AG04450 (cell line): ENCODE measurements around the gene CLSTN1. TPM values are rescaled to one million over a fixed set of nuclear protein-coding genes. Genes with fewer than 3 reads are reported as not detected.

ENCODE experiments used
- CTCF ChIA-PET: fragments of 300-600, 350-600 bp; formaldehyde crosslinking; extraction: SDS; loops from one replicate; lab custom pipeline; 2022; ENCODE audit warnings: antibody characterized with exemption, inconsistent platforms; lab: Charles Lee
- POLR2A ChIA-PET: fragments of 350-600 bp; formaldehyde crosslinking; extraction: SDS; loops from one replicate; lab custom pipeline; 2021; ENCODE audit warnings: antibody characterized with exemption, inconsistent platforms; lab: Yijun Ruan, JAX
- DNase-seq: peaks from one replicate; pipeline ENCODE4 v3.0.0-alpha.2; 2011; ENCODE audit warnings: low read depth, low spot score
- H3K27ac ChIP-seq: one replicate; pipeline ENCODE4 v1.5.1; 2012; ENCODE audit warnings: low read depth, low read length, control low read depth
- H3K27me3 ChIP-seq: one replicate; pipeline ENCODE4 v1.6.0; 2012; ENCODE audit warnings: low read length; ENCODE audit not compliant: control insufficient read depth, insufficient read depth
- H3K4me3 ChIP-seq: 2 replicates; pipeline ENCODE4 v1.5.1; 2011; ENCODE audit warnings: mild to moderate bottlenecking, low read depth, low read length, control low read depth
- H3K9me3 ChIP-seq: 2 replicates; pipeline ENCODE4 v1.5.1; 2012; ENCODE audit warnings: low read length; ENCODE audit not compliant: control insufficient read depth, insufficient read depth
- CTCF ChIP-seq: IDR thresholded peaks from 2 replicates; pipeline ENCODE4 v1.5.1; 2011; ENCODE audit warnings: low read depth, low read length, control low read depth, inconsistent platforms
- polyA plus RNA-seq: library from polyadenylated mRNA; depleted of rRNA; stranded (reverse); fragments of >200 nt; gene quantifications from 2 replicates; pipeline ENCODE4 v1.2.3, GENCODE V29; 2011

The CLSTN1 gene
- polyA plus RNA-seq, 1 experiment = 35.2 TPM

- ChIA-PET POLR2A (no interaction called here), CTCF (interaction anchor here (0.6 to 1.3 kb wide), 2 partner anchors 24 to 100 kb away, joined by 3 to 7 read pairs; no protein-coding TSS in a partner anchor)
- H3K27ac ChIP-seq = no peak overlapping the region
- DNase-seq = no peak
- no peak for TF ChIP-seq CTCF
- peaks cover 24% of the 10 kb centered on the region for H3K9me3 ChIP-seq
- H3K27me3 ChIP-seq = no peaks in the 10 kb centered on the region
- H3K4me3 ChIP-seq = no peak overlapping the region
Observed at GRCh38 chr1:9726406-9726805, 97.4 kb downstream of the CLSTN1 start.

DNA sequence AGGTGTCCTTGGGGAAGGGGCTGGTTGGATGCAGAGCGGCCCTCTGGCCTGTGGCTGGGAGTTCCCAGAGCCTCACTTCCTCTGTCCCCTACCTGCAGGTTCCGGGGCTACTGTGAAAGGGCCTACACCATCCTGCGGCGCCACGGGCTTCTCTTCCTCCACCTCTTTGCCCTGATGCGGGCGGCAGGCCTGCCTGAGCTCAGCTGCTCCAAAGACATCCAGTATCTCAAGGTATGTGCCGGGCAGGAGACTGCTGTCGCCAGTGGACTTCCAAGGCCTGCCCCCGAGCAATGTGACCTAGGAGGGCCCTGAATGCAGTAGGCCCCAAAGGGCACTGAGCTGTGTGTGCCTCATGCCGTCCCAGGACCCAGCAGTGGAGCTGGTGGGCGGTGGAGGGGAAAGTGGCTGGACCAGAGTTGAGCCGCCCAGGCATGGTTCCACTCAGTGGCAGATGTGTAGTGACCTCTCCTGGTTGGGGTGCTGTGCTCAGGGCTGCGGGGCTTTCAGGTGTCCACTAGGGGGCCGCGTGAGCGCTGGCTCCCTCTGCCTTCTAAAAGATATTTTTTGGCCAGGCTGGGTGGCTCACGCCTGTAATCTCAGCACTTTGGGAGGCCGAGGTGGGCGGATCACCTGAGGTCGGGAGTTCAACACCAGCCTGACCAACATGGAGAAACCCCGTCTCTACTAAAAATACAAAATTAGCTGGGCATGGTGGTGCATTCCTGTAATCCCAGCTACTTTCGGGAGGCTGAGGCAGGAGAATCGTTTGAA, 98.9 kb downstream of the CLSTN1 start:
- Histone ChIP-seq H3K27me3 (no peaks in the 10 kb centered on the region), H3K4me3 (no peak overlapping the region), H3K9me3 (peaks cover 24% of the 10 kb centered on the region), H3K27ac (no peak overlapping the region)
- CTCF ChIA-PET = interaction anchor here (0.5 to 1.6 kb wide), 11 partner anchors 18 to 263 kb away, joined by 3 to 6 read pairs (median 3); no protein-coding TSS in a partner anchor
- TF ChIP-seq CTCF = peak; percentile 88
- POLR2A ChIA-PET = no interaction called here
- DNase-seq = peak; percentile 20

GRCh38 chr1:9723926-9724325, 99.8 kb downstream of the CLSTN1 start:
- no peak for TF ChIP-seq CTCF
- H3K9me3 ChIP-seq = peaks cover 24% of the 10 kb centered on the region
- no peaks in the 10 kb centered on the region for H3K27me3 ChIP-seq
- CTCF ChIA-PET = interaction anchor here (1.1 kb wide), 1 partner anchor 98 kb away, joined by 3 read pairs; no protein-coding TSS in a partner anchor
- no peak overlapping the region for H3K27ac ChIP-seq
- no peak overlapping the region for H3K4me3 ChIP-seq
- no peak for DNase-seq
- POLR2A ChIA-PET = no interaction called here

DNA sequence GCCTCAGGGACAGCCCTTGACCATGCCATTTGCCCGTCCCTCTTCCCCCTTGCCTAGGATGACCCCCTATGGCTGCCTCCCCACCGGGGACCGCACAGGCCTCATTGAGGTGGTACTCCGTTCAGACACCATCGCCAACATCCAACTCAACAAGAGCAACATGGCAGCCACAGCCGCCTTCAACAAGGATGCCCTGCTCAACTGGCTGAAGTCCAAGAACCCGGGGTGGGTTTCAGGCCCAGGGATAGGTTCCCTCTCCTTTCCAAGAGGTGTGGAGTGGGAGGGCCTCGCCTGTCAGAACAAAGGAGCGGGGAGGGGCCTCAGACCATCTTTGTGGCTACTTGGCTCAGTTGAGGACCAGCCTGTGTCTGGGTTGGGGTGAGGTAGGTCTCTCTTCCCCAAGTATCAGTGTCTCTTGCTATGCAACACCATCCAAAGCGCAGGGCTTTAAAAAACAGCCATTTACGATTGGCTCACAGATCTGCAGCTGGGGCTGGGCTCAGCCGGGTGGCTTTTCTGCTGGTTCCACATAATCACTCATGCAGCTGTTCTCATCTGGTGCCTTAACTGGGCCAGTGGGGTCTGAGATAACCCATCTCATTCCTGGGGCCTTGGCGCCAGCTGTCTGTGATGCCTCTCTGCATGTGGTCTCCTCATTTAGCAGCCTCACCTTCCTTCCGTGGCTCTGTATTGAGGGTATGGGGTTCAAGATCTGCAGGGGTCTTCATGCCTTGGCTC, 100.5 kb downstream of the CLSTN1 start:
- peaks cover 24% of the 10 kb centered on the region for H3K9me3 ChIP-seq
- ChIA-PET CTCF (interaction anchor here (0.5 to 2.2 kb wide), 2 partner anchors 95 to 548 kb away, joined by 4 to 6 read pairs; no protein-coding TSS in a partner anchor), POLR2A (no interaction called here)
- DNase-seq = no peak
- H3K27ac ChIP-seq = no peak overlapping the region
- no peak overlapping the region for H3K4me3 ChIP-seq
- TF ChIP-seq CTCF = no peak
- no peaks in the 10 kb centered on the region for H3K27me3 ChIP-seq
